GM21737 (cell line): ENCODE data around the gene KIR2DL3.
"Not testable (repeated sequence)": the region's sequence is repeated elsewhere in the genome, so short reads cannot be mapped to it uniquely, and the experiment has no call there.

Experiments
- ATAC-seq: cut with Tn5 transposase; IDR thresholded peaks from one replicate; pipeline ENCODE4 v1.9.1; 2021; ENCODE audit warnings: mild to moderate bottlenecking, moderate library complexity; ENCODE audit not compliant: unreplicated experiment

Gene KIR2DL3

DNA sequence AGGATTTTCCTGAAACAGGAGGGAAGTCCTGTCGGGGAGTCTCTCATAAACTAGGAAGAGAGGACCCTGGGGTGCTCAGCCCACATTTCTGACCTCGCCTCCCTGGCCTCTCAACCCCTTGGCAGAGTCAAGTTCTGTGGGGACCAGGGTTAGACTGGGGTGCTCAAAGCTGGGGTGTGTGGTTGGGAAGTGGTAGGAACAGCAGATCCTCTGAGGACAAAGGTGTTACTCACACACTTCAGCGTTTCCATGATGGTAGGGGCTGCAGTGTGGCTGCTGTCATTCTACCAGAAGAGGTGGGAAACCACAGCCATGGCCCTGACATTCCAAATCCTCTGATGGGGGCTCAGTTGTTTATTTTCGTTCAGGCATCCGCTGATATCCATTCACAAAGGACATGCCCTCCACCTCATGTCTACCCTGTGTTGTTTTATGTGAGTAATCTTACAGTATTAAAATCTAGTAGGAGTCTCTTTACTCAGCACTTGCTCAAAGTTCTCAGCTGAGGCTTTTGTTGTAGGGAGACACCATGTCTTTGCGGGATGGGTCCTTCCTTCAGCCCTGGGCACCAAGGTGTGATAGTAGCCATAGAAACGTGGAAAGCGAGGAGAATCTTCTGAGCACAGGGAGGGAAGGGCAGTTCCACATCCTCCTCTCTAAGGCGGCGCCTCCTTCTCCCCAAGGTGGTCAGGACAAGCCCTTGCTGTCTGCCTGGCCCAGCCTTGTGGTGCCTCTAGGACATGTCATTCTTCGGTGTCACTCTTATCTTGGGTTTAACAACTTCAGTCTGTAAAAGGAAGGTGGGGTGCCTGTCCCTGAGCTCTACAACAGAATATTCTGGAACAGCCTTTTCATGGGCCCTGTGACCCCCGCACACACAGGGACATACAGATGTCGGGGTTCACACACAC is 1.5 kb downstream of the KIR2DL3 start:
- no peak for ATAC-seq

DNA sequence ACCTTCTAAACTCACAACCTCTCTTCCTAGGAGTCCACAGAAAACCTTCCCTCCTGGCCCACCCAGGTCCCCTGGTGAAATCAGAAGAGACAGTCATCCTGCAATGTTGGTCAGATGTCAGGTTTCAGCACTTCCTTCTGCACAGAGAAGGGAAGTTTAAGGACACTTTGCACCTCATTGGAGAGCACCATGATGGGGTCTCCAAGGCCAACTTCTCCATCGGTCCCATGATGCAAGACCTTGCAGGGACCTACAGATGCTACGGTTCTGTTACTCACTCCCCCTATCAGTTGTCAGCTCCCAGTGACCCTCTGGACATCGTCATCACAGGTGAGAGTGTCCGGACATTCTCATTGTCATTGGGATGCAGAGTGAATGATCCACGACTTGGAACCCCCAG is 3.6 kb downstream of the KIR2DL3 start:
- not testable (repeated sequence) for ATAC-seq

DNA sequence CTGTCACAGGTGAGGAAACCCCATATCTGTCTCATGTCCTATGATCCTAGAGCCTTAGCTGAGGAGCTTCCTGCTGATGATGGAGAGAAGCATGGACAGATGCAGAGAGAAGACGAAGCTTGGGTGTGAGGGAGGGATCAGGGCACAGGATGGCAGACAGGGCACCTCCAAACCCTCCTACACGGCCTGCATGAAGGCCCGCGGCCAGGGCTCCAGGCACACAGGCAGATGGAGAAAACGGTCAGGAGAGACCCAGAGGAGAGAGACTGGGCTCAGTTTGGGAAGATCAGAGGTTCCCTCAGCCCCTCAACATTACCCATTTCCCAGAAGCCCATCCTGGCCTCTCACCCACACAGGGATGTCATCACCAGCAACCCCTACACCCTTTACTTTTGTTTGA is 5.8 kb downstream of the KIR2DL3 start:
- ATAC-seq: not testable (repeated sequence)

DNA sequence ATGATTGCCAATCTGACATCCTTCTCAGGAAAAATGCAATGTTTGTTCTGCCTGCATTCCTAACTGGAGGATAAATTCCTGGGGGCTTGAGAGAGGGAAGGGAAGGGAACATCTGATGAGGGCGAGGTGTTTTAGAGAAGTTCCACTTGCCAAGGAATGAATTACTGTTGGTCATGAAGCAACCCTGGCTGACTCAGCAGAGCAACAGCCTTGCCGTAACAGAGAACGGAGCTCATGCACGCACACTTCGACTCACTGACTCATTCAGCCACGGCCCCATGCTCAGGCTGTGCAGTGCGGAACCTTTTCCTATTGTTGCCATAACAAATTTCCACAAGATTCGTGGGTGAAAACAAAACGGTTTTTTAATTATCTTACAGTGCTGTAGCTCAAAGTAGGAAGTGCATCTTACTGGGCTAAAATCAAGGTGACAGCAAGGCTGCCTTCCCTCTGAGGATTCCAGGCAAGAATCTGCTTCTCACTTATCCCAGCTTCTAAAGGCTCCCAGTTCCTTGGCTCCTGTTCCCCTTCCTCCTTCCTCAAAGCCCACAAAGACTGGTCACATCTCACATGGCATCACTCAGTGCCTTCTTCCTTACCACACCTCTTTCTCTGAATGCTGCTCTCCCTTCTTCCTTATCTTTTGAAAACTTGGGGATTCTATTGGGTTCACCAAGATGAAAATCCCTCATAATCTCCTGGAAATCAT is 9.5 kb downstream of the KIR2DL3 start:
- not testable (repeated sequence) for ATAC-seq

DNA sequence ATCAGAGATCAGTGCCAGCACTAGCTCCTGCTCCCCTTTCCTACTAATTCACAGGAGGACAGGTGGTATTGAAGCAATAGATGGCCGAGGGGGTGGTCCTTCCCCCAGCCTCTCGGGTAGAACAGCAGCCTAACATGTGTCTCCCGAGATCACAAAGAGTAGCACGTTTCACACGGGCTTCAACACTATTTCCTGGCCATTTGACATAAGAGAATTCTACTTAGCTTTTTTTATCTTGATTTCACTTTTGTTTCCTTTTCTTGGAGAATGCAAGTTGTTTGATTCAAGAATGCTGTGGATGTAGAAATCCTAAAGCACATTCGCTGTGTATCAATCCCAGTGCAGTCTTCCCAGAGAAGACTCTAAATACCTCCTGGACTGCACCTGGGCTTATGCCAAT is 12.0 kb downstream of the KIR2DL3 start:
- not testable (repeated sequence) for ATAC-seq

DNA sequence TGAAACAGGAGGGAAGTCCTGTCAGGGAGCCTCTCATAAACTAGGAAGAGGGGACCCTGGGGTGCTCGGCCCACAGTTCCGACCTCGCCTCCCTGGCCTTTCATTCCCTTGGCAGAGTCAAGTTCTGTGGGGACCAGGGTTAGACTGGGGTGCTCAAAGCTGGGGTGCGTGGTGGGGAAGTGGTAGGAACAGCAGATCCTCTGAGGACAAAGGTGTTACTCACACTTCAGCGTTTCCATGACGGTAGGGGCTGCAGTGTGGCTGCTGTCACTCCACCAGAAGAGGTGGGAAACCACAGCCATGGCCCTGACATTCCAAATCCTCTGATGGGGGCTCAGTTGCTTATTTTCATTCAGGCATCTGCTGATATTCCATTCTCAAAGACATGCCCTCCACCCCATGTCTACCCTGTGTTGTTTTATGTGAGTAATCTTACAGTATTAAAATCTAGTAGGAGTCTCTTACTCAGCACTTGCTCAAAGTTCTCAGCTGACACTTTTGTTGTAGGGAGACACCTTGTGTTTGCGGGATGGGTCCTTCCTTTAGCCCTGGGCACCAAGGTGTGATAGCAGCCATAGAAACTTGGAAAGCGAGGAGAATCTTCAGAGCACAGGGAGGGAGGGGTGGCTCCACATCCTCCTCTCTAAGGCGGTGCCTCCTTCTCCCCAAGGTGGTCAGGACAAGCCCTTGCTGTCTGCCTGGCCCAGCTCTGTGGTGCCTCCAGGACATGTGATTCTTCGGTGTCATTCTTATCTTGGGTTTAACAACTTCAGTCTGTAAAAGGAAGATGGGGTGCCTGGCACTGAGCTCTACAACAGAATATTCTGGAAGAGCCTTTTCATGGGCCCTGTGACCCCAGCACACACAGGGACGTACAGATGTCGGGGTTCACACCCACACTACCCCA is 18.1 kb downstream of the KIR2DL3 start:
- not testable (repeated sequence) for ATAC-seq

DNA sequence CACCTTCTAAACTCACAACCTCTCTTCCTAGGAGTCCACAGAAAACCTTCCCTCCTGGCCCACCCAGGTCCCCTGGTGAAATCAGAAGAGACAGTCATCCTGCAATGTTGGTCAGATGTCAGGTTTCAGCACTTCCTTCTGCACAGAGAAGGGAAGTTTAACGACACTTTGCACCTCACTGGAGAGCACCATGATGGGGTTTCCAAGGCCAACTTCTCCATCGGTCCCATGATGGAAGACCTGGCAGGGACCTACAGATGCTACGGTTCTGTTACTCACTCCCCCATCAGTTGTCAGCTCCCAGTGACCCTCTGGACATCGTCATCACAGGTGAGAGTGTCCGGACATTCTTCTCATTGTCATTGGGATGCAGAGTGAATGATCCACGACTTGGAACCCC is 20.3 kb downstream of the KIR2DL3 start:
- not testable (repeated sequence) for ATAC-seq

DNA sequence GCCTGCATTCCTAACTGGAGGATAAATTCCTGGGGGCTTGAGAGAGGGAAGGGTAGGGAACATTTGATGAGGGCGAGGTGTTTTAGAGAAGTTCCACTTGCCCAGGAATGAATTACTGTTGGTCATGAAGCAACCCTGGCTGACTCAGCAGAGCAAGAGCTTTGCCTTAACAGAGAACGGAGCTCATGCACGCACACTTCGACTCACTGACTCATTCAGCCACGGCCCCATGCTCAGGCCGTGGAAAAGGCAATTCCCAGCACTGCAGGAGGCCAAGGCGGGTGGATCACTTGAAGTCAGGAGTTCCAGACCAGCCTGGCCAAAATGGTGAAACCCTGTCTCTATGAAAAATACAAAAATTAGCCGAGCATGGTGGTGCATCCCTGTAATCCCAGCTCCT is 25.9 kb downstream of the KIR2DL3 start:
- ATAC-seq: not testable (repeated sequence)

DNA sequence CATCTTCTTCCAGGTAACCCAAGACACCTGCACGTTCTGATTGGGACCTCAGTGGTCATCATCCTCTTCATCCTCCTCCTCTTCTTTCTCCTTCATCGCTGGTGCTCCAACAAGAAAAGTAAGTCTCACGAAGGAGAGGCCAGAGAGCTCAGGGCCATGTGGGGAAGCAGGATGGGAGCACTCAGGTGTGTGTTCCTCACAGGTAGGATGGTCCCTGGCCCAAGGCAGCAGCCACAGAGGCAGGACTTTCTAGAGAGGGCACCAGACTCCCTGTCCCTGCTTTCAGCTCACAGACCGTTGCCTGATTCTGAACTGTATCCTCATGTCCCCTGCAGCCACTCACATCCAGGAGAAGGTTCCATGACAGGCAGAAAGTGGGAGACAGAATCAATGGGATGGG is 28.2 kb downstream of the KIR2DL3 start:
- not testable (repeated sequence) for ATAC-seq

DNA sequence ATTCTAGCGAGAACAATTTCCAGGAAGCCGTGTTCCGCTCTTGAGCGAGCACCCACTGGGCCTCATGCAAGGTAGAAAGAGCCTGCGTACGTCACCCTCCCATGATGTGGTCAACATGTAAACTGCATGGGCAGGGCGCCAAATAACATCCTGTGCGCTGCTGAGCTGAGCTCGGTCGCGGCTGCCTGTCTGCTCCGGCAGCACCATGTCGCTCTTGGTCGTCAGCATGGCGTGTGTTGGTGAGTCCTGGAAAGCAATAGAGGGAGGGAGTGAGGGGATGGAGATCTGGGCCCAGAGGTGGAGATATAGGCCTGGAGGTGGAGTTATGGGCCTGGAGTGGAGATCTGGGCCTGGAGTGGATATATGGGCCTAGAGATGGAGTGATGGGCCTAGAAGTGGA is 31.3 kb downstream of the KIR2DL3 start, which contains the start of gene KIR2DL1:
TSS of gene KIR2DL1 (plus strand) at position 148 of the 400 bp plus-strand sequence. CDS start at position 206, 58 bp downstream.
- ATAC-seq: not testable (repeated sequence)

DNA sequence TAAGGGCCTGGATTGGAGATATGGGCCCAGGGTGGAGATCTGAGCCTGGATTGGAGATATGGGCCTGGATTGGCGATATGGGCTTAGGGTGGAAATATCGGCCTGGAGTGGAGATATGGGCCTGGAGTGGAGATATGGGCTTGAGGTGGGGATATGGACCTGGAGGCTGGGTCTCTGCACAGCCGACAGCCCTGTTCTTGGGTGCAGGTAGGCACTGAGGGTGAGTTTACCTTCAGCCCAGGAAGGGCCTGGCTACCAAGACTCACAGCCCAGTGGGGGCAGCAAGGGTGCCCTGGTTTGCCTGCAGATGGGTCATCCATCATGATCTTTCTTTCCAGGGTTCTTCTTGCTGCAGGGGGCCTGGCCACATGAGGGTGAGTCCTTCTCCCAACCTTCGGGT is 32.2 kb downstream of the KIR2DL3 start:
- ATAC-seq: not testable (repeated sequence)

DNA sequence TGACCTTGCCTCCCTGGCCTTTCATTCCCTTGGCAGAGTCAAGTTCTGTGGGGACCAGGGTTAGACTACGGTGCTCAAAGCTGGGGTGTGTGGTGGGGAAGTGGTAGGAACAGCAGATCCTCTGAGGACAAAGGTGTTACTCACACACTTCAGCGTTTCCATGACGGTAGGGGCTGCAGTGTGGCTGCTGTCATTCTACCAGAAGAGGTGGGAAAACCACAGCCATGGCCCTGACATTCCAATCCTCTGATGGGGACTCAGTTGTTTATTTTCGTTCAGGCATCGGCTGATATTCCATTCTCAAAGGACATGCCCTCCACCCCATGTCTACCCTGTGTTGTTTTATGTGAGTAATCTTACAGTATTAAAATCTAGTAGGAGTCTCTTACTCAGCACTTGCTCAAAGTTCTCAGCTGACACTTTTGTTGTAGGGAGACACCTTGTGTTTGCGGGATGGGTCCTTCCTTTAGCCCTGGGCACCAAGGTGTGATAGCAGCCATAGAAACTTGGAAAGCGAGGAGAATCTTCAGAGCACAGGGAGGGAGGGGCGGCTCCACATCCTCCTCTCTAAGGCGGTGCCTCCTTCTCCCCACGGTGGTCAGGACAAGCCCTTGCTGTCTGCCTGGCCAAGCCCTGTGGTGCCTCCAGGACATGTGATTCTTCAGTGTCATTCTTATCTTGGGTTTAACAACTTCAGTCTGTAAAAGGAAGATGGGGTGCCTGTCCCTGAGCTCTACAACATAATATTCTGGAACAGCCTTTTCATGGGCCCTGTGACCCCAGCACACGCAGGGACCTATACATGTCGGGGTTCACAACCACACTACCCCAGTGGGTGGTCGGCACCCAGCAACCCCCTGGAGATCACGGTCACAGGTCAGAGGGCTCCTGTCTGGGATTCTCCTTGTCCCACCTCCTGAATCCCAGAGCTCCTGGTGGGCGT is 33.0 kb downstream of the KIR2DL3 start:
- not testable (repeated sequence) for ATAC-seq

DNA sequence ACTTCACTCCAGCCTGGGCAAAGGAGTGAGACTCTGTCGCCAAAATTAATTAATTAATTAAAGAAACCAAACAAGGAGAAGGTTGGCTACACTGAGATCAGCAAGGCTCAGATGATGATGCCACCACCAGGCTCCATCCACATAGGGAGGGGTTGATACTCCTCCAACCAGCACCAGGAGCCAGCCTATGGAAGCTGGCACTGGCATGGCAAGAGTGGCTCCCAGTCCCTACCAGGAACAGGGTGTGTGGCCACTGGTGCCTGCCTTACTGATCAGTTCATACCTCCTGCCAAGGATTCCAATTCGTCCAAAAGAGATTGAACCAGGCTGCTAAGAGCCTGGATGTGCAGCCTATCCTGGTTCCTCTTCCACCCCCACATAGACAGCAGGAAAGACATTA is 34.4 kb downstream of the KIR2DL3 start:
- not testable (repeated sequence) for ATAC-seq

DNA sequence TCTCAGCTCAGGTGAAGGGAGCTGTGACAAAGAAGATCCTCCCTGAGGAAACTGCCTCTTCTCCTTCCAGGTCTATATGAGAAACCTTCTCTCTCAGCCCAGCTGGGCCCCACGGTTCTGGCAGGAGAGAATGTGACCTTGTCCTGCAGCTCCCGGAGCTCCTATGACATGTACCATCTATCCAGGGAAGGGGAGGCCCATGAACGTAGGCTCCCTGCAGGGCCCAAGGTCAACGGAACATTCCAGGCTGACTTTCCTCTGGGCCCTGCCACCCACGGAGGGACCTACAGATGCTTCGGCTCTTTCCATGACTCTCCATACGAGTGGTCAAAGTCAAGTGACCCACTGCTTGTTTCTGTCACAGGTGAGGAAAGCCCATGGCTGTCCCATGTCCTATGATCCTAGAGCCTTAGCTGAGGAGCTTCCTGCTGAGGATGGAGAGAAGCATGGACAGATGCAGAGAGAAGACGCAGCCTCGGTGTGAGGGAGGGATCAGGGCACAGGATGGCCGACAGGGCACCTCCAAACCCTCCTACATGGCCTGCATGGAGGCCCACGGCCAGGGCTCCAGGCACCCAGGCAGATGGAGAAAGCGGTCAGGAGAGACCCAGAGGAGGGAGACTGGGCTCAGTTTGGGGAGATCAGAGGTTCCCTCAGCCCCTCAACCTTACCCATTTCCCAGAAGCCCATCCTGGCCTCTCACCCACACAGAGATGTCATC is 36.9 kb downstream of the KIR2DL3 start:
- ATAC-seq: not testable (repeated sequence)

DNA sequence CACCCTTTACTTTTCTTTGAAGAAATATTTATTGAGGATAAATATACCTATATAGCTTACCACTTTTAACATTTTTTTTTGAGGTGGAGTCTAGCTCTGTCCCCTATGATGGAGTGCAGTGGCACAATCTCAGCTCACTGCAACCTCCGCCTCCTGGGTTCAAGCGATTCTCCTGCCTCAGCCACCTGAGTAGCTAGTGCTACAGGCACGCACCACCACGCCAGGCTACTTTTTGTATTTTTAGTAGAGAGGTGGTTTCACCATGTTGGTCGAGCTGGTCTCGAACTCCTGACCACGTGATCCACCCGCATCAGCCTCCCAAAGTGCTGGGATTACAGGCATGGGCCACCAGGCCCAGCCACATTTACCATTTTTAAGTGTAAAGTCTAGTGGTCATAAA is 37.5 kb downstream of the KIR2DL3 start:
- ATAC-seq: not testable (repeated sequence)

DNA sequence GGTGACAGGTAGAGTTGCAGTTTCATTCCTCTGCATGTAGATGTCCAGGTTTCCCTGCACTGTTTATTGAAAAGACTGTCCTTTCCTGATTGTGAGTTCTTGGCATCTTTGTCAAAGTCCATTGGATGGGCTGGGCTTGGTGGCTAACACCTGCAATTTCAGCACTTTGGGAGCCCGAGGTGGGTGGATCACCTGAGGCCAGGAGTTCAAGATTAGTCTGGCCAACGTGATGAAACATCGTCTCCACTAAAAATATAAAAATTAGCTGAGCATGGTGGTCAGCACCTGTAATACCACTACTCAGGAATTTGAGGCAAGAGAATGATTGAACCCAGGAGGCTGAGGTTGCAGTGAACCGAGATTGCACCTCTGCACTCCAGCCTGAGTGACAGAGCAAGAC is 39.5 kb downstream of the KIR2DL3 start:
- not testable (repeated sequence) for ATAC-seq

DNA sequence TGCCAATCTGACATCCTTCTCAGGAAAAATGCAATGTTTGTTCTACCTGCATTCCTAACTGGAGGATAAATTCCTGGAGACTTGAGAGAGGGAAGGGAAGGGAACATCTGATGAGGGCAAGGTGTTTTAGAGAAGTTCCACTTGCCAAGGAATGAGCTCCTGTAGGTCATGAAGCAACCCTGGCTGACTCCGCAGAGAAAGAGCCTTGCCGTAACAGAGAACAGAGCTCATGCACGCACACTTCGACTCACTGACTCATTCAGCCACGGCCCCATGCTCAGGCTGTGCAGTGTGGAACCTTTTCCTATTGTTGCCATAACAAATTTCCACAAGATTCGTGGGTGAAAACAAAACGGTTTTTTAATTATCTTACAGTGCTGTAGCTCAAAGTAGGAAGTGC is 40.6 kb downstream of the KIR2DL3 start:
- ATAC-seq: not testable (repeated sequence)

DNA sequence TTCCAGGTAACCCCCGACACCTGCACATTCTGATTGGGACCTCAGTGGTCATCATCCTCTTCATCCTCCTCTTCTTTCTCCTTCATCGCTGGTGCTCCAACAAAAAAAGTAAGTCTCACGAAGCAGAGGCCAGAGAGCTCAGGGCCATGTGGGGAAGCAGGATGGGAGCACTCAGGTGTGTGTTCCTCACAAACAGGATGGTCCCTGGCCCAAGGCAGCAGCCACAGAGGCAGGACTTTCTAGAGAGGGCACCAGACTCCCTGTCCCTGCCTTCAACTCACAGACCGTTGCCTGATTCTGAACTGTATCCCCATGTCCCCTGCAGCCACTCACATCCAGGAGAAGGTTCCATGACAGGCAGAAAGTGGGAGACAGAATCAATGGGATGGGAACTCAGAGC is 44.6 kb downstream of the KIR2DL3 start:
- not testable (repeated sequence) for ATAC-seq
